ENCODE data around the gene RHOBTB1.
A peak's percentile ranks its signal among the peaks of the same experiment; 100 is the strongest.
"Not testable (repeated sequence)": the region's sequence is repeated elsewhere in the genome, so short reads cannot be mapped to it uniquely, and the experiment has no call there.

Gene RHOBTB1

GRCh38 chr10:60944058-60944909 is at the start of gene RHOBTB1:
RHOBTB1 (minus strand) TSS chr10:60944185; CDS start chr10:60911542, 32,643 bp downstream.
- in situ Hi-C loops (cut with HindIII; ENCODE audit: low pct_ligation_motif_present, low pct_unique_long_range_greater_than_20kb, low sequenced_read_pairs): no loop called here
- peak; percentile 90 for DNase-seq

GRCh38 chr10:60992636-60993035 is 48.7 kb upstream of the RHOBTB1 start:
- no peak for DNase-seq
- in situ Hi-C loops (cut with HindIII; ENCODE audit: low pct_ligation_motif_present, low pct_unique_long_range_greater_than_20kb, low sequenced_read_pairs): no loop called here

- in situ Hi-C loops (cut with HindIII; ENCODE audit: low pct_ligation_motif_present, low pct_unique_long_range_greater_than_20kb, low sequenced_read_pairs): no loop called here
- DNase-seq: no peak
These were observed 46.7 kb upstream of the RHOBTB1 start for GRCh38 chr10:60990663-60991062.

- in situ Hi-C loops (cut with HindIII; ENCODE audit: low pct_ligation_motif_present, low pct_unique_long_range_greater_than_20kb, low sequenced_read_pairs): no loop called here
- no peak for DNase-seq
These were observed 45.5 kb upstream of the RHOBTB1 start for GRCh38 chr10:60989400-60989876.

GRCh38 chr10:60986791-60987190 is 42.8 kb upstream of the RHOBTB1 start:
- in situ Hi-C loops (cut with HindIII; ENCODE audit: low pct_ligation_motif_present, low pct_unique_long_range_greater_than_20kb, low sequenced_read_pairs): no loop called here
- DNase-seq: no peak

- DNase-seq: no peak
- in situ Hi-C loops (cut with HindIII; ENCODE audit: low pct_ligation_motif_present, low pct_unique_long_range_greater_than_20kb, low sequenced_read_pairs): no loop called here
These were observed 42.0 kb upstream of the RHOBTB1 start for GRCh38 chr10:60985951-60986350.

GRCh38 chr10:60980997-60981396 is 37.0 kb upstream of the RHOBTB1 start:
- in situ Hi-C loops (cut with HindIII; ENCODE audit: low pct_ligation_motif_present, low pct_unique_long_range_greater_than_20kb, low sequenced_read_pairs): no loop called here
- no peak for DNase-seq

GRCh38 chr10:60979667-60980104 is 35.7 kb upstream of the RHOBTB1 start:
- no peak for DNase-seq
- in situ Hi-C loops (cut with HindIII; ENCODE audit: low pct_ligation_motif_present, low pct_unique_long_range_greater_than_20kb, low sequenced_read_pairs): no loop called here

GRCh38 chr10:60978287-60979115 is 34.5 kb upstream of the RHOBTB1 start:
- no peak for DNase-seq

GRCh38 chr10:60977161-60978122 is 33.5 kb upstream of the RHOBTB1 start:
- peak; percentile 61 for DNase-seq
- in situ Hi-C loops (cut with HindIII; ENCODE audit: low pct_ligation_motif_present, low pct_unique_long_range_greater_than_20kb, low sequenced_read_pairs): no loop called here

More at GRCh38 chr10:60978287-60979115, 34.5 kb upstream of the RHOBTB1 start:
- in situ Hi-C loops (cut with HindIII; ENCODE audit: low pct_ligation_motif_present, low pct_unique_long_range_greater_than_20kb, low sequenced_read_pairs): no loop called here

- in situ Hi-C loops (cut with HindIII; ENCODE audit: low pct_ligation_motif_present, low pct_unique_long_range_greater_than_20kb, low sequenced_read_pairs): no loop called here
- no peak for DNase-seq
These were observed 32.7 kb upstream of the RHOBTB1 start for GRCh38 chr10:60976687-60977086.

GRCh38 chr10:60975716-60976115 is 31.7 kb upstream of the RHOBTB1 start:
- in situ Hi-C loops (cut with HindIII; ENCODE audit: low pct_ligation_motif_present, low pct_unique_long_range_greater_than_20kb, low sequenced_read_pairs): no loop called here
- no peak for DNase-seq

GRCh38 chr10:60974463-60975149 is 30.6 kb upstream of the RHOBTB1 start:
- no peak for DNase-seq
- in situ Hi-C loops (cut with HindIII; ENCODE audit: low pct_ligation_motif_present, low pct_unique_long_range_greater_than_20kb, low sequenced_read_pairs): loop anchor here (25.0 kb wide), 1 partner anchor 162 kb away; no protein-coding TSS in a partner anchor

GRCh38 chr10:60973086-60973485 is 29.1 kb upstream of the RHOBTB1 start:
- DNase-seq: no peak
- in situ Hi-C loops (cut with HindIII; ENCODE audit: low pct_ligation_motif_present, low pct_unique_long_range_greater_than_20kb, low sequenced_read_pairs): loop anchor here (25.0 kb wide), 1 partner anchor 161 kb away; no protein-coding TSS in a partner anchor

GRCh38 chr10:60972181-60972580 is 28.2 kb upstream of the RHOBTB1 start:
- DNase-seq: not testable (repeated sequence)
- in situ Hi-C loops (cut with HindIII; ENCODE audit: low pct_ligation_motif_present, low pct_unique_long_range_greater_than_20kb, low sequenced_read_pairs): loop anchor here (25.0 kb wide), 1 partner anchor 160 kb away; no protein-coding TSS in a partner anchor

- in situ Hi-C loops (cut with HindIII; ENCODE audit: low pct_ligation_motif_present, low pct_unique_long_range_greater_than_20kb, low sequenced_read_pairs): loop anchor here (25.0 kb wide), 1 partner anchor 158 kb away; no protein-coding TSS in a partner anchor
- no peak for DNase-seq
These were observed 26.5 kb upstream of the RHOBTB1 start for GRCh38 chr10:60970526-60970925.

- in situ Hi-C loops (cut with HindIII; ENCODE audit: low pct_ligation_motif_present, low pct_unique_long_range_greater_than_20kb, low sequenced_read_pairs): loop anchor here (25.0 kb wide), 1 partner anchor 156 kb away; no protein-coding TSS in a partner anchor
- no peak for DNase-seq
These were observed 24.5 kb upstream of the RHOBTB1 start for GRCh38 chr10:60968504-60968903.

Data from ACHN (cell line).